Stimulated activated CD8-positive, alpha-beta memory T cell treated with anti-CD3 and anti-CD28 coated beads, Interleukin-4, amount 100 ng/mL, for 4 hours (primary cell): ENCODE measurements around the gene GSTO2.
A peak's percentile ranks its signal among the peaks of the same experiment; 100 is the strongest.

Experiments used
- DNase-seq, 2 donors: peaks; one replicate each; pipeline ENCODE4 v3.0.0-alpha.2; 2020; ENCODE audit warnings: low read depth in 2 of 2, low spot score in 1 of 2

GSTO2 gene

DNA sequence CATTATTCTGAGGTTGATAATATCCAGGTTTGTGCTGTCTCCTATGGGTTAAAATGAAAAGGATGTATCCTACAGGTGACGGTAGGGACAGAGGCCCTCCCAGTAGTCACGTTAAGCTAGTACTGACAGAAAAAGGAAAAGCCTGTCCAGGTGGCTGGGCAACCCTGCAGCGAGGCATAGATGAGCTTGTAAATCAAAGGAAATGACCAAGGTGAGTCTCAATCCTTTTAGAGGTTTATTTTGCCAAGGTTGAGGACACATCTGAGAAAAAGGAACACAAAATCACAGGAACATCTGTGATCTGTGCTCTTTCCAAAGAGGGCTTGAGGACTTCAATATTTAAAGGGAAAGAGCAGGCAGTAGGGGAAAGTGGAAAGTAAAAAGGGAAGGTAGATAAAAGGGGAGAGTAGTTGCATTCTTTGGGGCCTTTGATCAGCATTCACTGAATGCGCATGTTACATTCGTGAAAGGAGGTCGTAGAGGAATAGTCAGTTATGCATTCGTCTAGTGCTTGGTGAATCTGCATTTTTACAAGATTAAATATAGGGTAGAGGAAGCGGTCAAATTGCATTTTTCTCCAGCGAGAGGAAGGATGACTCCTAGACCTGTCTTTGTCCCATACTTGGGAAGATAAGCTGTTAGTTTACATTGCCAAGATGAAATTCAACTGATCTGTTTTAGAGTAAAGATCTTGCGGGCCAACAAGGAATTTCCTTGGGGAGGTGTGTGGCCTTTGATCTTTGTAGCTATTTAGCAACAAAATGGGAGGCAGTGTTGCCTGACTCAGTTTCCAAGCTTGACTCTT, 15.2 kb upstream of the GSTO2 start:
- no peak for DNase-seq

DNA sequence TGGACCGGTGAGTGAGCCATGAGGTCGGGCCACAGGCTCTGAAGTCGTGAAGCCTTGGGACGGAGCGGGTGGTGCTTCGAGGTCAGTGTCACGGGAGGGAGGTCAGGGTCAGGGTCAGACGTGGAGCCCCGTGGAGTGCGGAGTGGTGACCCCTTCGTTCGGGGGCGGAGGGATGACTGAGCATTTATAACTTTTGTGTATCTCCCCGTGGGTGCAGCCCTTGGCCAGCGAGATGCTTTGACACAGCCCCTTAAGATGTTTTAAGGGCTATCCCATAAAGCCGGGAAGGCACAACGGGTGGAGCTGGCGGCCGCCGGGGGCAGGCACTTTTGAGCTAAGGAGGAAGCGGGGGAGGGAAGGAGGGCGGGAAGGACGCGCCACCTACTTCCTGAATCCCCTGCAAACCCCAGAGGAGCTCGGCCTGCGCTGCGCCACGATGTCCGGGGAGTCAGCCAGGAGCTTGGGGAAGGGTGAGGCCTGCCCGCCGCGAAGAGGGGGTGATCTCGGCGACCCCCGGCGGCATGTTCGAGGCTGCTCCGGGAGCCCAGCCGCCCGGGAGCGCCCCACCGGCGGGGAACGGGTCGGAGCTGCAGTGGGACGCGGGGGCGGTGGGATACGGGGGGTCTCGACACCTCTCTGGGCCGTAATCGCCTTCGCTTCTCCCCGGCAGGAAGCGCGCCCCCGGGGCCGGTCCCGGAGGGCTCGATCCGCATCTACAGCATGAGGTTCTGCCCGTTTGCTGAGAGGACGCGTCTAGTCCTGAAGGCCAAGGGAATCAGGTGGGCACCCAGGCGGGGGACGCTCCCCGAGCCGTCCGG, 14.3 kb upstream of the GSTO2 start, which contains the start of gene GSTO1:
Gene GSTO1 (plus strand): TSS at position 400 of the 818 bp plus-strand sequence. CDS start 37 bp downstream, at position 437.
- peak in 1 of 2 donors; percentile 35 for DNase-seq

DNA sequence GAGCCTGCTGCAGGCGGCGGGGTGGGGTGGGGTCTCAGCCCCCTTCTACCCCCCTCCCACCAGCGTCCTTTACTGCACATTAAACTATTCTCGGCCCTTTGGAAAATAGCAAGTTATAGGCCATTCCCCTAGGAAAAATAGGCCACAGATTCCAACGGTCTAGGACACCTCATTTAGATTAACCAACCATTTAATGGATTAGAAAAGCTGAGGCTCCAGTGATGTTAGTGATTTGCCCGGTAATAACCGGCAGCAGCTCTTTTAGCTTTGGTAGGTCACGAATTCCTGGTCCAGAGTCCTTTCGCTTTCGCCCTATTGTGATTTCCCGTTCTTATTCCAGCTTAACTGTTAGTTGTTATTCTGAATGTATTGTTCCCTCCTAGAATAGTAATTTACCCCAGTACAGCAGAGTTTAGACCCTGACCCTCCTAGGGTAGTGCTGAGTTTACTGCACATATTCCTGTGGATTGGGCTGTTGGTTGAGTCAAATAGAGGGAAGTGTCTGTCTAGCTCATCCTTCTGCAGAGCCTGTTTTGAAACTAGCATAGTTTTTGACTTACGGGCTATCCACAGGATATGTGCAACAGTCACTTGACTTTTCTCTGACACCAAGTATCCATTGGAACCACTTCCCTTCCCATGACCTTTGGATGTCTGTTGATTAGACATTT, 13.5 kb upstream of the GSTO2 start:
- no peak for DNase-seq

DNA sequence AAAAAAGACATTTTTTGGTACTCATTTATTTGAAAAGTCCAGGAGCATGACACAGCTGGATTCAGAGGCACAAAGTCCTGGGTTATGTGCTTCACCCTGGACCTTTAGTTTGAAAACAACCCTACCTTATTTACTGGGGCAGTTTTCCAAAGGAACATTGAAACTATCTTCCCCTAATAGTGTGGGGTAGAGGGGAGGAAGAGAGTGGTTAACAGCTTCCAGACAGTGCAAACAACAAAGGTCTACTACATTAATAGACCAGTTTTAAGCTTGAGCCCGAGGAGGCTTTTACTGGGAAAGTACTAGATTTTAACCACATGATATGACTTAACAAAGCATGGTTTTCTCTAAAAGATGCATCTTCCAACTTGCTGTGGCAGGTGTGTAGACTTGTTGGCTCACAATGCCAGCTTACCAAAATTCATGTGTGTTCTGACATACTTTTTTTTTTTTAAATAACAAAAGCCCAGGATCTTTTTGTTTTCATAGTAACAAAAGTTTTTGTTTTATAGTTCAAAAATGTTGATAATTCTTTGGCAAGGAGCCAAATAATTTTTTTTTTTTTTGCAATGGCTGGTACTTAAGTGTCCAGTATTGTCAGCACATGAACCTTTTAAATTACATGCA, 12.5 kb upstream of the GSTO2 start:
- DNase-seq: no peak

DNA sequence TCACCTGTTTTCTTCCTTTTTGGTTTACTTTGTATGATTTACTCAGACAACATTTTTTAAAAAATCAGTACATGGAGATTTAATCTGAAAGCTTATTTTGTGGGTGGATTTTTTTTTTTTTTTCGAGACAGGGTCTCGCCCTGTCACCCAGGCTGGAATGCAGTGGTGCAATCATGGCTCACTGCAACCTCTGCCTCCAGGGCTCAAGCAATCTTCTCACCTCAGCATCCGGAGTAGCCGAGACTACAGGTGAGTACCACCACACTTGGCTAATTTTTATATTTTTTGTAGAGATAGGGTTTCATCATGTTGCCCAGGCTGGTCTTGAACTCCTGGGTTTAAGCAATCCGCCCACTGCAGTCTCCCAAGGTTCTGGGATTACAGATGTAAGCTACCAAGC, 11.7 kb upstream of the GSTO2 start:
- no peak for DNase-seq

DNA sequence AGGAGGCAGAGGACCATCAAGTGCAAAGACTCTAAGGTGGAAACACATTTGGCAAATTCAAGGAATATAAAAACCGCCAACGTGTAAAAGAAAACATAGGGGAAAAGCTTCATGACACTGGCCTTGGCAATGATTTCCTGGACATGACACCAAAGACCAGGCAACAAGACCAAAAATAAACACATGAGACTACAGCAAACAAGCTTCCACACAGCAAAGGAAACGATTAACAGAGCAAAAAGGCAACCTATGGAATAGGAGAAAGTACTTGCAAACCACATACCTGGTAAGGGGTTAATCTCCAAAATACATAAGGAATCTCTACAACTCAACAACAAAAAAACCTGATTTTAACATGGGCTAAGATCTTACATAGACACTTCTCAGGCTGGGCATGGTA, 10.8 kb upstream of the GSTO2 start:
- no peak for DNase-seq

DNA sequence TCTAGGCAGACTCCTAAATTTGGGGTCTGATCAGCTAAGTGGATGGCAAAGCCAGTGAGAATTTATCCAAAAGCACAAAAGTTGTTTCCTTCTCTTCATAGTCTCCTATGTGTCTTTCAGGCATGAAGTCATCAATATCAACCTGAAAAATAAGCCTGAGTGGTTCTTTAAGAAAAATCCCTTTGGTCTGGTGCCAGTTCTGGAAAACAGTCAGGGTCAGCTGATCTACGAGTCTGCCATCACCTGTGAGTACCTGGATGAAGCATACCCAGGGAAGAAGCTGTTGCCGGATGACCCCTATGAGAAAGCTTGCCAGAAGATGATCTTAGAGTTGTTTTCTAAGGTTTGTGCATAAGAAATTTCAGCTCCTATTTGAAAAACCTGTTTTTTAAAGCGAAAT, 9.5 kb upstream of the GSTO2 start:
- no peak for DNase-seq

DNA sequence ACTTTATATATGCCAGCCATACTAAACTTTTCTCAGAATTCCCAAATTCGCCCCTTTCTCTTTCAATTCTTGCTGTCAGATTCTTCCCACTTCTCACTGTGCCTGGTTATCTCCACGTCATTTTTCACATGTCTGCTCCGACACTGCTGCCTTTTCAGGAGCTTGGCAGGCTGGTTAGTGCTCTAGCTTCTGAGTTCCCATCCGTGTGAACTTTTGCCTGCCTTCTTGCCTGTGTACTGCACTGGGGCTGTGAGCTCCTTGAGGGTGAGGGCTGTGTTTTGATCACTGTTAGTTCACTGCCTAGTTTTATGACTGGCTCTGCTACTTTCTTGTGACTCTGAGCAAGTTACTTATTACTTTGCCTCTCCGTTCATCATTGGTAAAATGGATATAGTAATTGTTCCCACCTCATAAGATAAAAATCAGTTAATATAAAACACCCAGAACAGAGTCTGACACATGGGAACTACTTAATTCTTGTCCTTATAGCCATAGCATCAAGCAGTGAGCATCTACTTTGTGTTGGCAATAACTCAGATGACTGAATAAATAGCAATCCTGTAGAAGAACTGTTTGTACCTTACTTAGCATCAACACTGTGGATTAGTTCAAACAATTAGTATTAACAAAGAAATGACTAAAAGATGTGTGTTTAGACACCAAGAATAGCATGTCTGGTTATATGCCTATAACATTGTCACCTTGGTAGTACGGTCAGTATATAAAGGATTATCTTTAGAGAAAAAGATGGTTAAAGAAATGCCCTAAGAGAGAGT, 8.8 kb upstream of the GSTO2 start:
- DNase-seq: no peak

DNA sequence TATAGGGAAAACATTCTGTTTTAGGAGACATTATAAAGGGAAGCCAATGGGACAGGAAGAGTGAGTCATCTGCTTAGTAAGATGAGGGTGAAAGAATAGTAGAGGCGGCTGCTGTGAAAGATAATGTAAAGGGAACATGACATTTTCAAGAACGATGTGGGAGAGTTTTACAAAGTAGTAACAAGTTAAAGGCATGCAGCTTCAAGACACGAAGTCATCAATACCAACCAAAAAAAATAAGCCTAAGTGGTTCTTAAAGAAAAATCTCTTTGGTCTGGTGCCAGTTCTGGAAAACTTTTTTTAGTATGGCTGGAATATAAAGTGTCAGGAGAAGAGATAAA, 8.2 kb upstream of the GSTO2 start:
- DNase-seq: no peak

DNA sequence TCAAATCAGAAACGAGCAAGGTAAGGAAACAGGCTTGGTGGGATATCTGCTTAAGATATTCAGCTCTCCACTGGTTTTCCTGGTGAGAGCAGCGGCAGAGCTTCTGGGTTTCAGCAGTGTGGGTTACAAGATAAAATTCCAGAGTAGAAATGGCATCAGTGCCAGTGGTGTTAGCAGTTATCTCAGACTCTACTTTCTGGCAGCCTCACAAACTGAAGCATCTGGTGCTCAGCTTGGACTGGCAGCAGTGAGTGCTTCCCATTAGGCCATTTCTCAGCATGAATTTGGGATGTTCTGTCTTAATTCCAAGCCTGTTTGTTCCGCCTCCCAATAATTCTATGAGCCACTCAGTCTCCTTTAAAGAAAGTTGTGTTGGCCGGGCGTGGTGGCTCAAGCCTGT, 6.9 kb upstream of the GSTO2 start:
- DNase-seq: no peak

DNA sequence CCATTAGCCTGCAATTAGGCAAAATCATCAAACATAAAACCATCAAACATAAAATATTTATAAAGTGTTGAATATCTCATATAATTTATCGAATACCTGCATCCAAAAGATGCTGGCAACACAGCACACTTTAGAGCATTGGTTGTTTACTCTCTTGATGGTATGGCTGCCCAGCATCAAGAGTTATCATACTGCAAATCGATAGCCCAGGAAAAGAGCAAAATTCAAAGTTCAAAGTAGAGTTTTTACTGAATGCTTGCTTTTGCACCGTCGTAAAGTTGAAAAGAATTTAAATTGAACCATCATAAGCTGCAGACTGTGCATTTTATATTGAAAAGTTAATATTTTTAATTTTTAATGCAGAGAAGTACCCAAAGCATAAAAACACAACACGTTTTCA, 4.2 kb upstream of the GSTO2 start:
- no peak for DNase-seq

DNA sequence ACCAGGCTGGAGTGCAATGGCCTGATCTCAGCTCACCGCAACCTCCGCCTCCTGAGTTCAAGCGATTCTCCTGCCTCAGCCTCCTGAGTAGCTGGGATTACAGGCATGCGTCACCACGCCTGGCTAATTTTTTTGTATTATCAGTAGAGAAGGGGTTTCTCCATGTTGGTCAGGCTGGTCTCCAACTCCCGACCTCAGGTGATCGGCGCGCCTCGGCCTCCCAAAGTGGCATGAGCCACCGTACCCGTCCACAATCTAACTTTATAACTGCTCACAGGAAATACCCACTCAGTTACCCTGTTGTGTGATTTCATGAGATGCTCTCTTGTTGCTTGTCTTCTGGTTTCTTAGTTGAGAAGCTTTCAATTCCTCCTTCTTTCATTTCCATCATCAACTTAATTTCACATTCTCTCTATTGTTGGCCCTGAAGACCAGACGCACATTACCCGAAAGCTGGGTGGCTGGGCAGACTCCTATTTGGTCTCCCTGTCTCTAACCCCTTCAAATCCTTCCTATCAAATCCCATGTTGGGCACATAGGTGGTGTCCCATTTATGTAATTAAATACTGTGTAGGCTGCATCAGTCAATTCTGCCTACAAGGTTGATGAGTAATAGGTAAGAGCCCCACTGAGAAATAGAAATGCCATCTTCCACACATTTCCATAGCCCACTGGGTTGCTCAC, 1.1 kb upstream of the GSTO2 start:
- DNase-seq: no peak

DNA sequence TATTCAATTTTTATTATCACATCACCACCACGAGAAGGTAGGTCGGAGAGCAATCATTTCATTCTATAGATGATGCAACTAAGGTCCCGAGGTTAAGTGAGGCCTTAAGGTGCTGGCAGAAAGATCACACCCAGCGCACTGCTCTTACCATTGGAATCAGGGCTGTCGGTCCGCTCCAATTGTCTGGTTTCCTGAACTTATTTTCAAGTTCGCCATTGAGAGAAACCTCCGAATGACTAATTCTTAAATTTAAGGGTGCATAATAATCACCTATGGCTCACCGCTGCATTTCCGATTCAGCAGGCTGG, 625 bp upstream of the GSTO2 start:
- no peak for DNase-seq

DNA sequence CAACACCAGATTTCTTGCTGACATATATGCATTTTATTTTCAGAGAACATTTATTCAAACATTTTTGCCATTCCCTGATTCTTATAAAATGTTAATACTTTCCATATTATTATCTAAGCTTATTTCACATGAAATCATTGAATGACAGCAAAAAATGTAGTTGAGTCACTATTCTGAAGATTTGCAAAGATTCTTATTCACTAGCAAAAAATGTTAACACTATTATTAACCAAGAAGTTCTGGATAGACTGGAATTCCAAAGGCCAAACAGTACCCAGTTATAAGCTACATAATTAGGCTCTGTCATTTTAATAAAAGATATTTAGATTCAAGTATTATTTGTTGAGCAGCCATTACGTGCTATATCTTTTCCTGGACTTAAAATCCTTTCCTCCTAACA, 4.3 kb downstream of the GSTO2 start:
- DNase-seq: no peak

DNA sequence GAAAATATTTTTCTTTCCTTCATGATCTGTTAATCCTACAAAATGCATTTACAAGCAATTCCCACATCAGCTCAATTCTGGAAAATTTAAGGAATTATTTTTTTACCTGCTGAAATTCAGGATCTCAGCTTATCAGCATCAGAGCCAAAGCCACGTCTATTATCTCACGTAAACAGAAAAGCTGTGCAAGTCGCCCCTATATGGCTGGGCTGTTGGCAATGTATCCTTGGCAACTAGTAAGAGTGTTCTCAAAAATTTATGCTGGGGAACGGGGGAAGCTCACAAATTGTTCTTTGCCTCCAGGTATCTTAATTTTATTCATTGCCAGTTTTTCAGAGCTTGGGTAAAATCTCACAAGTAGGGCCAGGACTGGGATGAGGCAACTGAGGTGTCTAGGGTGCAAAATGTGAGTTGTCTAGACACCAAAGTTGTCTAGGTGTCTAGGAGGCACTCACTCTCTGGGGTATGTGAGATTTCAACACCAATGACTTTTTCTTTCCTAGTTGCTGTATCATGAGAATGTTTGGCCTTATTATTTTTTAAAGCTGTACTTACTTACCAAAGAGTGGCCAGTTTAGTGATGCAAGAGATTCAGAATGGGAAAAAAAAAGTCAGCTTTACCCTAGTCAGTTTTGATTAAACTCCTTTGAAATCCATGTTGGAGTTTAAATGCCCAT, 5.1 kb downstream of the GSTO2 start:
- DNase-seq: no peak

DNA sequence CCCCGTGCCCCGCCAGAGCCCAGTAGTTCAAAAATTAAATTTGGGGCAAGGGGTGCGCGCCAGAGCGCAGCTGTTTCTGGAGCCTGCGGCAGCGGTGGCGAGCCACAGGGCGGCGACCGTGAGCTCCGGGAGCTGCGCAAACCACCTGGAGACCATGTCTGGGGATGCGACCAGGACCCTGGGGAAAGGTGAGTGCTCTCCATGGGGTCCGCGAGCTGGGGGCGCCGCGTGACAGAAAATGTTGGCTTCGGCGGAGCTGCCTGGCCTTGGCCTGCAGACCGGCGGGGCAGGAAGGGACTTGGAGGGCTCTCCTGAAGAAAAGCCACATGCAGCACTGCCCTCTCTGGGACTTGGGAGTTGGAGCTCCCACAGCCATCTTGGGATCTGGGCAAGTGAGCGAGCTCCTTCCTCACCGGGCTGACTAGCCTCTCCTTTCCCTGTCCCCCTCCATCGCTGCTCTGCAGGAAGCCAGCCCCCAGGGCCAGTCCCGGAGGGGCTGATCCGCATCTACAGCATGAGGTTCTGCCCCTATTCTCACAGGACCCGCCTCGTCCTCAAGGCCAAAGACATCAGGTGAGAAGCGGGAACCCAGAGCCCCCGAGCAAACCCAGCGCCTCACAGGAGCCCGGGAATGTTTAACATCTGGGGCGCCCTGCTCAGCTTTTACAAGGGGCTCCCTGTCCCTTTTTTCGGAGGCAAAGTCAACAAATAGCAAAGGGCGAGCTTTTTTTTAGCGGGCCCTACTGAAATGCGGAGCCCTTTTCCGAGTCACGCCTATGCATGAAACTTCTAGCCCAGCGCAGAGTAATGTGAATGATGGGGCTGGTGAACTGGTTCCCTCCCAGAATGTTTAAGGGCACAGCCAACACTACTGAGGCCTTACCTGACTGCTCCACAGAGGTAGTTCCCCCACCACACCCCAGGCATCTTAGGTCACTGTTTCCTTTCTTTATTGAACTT, 6.1 kb downstream of the GSTO2 start:
- no peak for DNase-seq

DNA sequence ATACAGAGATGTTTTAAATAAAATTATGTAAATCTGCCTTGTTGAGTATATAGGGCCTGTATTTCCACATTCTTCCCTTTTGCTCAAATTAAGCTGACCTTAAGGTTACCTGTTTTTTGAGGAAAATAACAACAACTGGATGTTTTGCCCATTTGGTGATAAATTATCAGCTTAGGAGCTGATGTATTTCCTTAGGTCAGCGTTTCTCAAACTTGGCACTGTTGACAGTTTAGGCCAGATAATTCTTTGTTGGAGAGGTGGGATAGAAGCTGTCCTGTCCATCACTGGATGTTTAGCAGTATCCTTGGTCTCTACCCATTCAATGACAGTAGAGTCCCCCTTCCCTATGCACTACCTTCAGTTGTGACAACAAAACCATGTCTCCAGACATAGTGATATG, 7.2 kb downstream of the GSTO2 start:
- DNase-seq: no peak

DNA sequence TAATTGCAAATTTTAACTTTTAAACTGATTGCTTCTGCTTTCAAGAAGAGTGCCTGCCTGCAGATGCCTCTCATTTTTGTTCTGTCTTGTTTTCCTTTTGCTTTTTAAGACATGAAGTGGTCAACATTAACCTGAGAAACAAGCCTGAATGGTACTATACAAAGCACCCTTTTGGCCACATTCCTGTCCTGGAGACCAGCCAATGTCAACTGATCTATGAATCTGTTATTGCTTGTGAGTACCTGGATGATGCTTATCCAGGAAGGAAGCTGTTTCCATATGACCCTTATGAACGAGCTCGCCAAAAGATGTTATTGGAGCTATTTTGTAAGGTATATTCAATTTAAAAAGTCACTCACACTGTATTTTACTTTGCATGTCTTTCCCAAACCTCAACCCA, 8.8 kb downstream of the GSTO2 start:
- no peak for DNase-seq
